Posterior cingulate gyrus (tissue), 11 donors: ENCODE results near the gene XXYLT1.

Source experiments
- DNase-seq, 10 donors: peaks; one replicate each; pipeline versions ENCODE4 v3.0.0 to v3.0.0-alpha.2; 2020 to 2021; ENCODE audit warnings: mixed read lengths in 3 of 10
- intact Hi-C: fragments of 100-400 bp; cut with DNase I; formaldehyde crosslinking; loops from one replicate; pipeline ENCODE4 v1.15.1; 2023

The XXYLT1 gene

DNA sequence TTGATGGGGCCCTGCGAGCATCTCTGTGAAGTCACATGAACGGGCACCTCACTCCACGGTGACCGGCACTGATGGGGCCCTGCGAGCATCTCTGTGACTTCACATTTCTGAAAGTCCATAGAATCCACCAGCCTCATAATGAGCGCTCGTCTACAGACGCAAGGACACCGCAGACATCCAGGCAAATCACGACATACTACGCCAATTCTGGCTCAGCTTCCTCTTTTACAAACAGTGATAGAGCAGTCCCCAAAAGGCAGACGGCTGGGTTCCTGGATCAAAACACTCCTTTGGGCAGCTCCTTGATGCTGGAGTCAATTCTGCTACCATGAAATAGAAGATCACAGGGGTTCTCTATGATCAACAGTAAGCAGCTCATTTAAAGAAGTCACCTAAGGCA lies 125.4 kb downstream of the XXYLT1 start:
- DNase-seq = no peak
- intact Hi-C loops = no loop called here

- DNase-seq = no peak
- intact Hi-C loops = no loop called here
Observed at GRCh38 chr3:195143221-195143620, 127.7 kb downstream of the XXYLT1 start.

GRCh38 chr3:195142519-195142918 lies 128.4 kb downstream of the XXYLT1 start:
- intact Hi-C loops = no loop called here
- no peak for DNase-seq

DNA sequence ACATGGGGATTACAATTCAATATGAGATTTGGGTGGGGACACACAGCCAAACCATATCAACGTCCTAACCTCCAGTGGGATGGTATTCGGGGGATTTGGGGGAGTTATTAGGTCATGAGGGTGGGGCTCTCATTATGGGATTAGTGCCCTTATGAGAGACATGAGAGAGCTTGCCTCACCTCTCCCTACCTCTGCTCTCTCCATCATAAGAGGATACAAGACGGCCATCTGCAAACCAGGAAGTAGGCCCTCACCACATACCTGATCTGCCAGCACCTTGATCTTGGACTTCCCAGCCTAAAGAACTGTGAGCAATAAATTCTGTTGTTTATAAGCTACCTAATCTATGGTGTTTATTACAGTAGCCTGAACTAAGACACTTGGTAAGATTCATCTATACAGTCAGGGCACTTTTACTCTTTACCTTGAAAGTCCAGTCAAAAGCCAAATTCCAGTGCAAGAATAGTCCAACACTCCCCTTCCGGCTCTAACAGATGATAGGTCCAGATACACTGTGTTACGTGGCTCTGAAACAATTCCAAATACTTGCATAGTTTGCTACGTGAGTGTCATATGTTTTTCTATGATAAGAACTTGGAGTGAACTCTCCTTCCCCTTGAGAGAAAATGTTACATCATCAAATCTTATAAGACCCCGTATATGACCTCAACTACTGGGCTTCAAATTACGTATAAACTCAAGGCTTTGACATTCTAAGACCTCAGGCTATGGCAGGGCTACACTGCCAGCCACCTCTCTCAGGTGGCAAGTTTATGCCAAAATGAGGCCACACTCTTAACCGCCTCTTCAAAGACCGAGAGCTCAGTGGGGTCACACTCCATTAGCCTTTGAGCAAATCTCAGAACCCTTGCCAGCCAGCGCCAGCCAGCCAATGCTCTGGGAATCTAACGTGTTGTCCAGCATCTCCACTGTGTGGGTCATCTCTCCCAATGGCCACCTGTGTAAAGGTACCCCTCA lies 129.9 kb downstream of the XXYLT1 start:
- no peak for DNase-seq

GRCh38 chr3:195140410-195140809 lies 130.5 kb downstream of the XXYLT1 start:
- intact Hi-C loops = no loop called here
- DNase-seq = no peak

More for the DNA sequence above, 129.9 kb downstream of the XXYLT1 start:
- intact Hi-C loops = no loop called here

DNA sequence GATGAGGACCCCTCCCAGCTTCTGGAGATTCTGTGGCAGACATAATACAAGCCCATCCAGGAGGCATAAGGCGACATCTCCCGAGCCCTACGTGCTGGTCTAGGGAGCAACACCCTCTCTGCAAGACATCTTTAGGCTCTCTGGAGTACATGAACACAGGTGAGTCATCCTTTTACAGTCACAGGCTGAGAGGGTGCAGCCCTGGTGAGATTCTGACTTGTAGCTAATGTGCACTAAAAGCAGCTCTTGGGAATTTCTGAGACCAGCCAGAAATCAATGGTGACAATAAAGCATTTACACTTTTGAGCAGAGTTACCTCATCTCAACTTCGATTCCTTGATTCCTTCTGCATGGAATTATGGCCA lies 131.1 kb downstream of the XXYLT1 start:
- intact Hi-C loops = loop anchor here (10.0 kb wide), 1 partner anchor 115 kb away; no protein-coding TSS in a partner anchor
- DNase-seq = no peak

- no peak for DNase-seq
- intact Hi-C loops = loop anchor here (10.0 kb wide), 1 partner anchor 116 kb away; no protein-coding TSS in a partner anchor
Observed at GRCh38 chr3:195139091-195139875, 131.7 kb downstream of the XXYLT1 start.

- intact Hi-C loops = loop anchor here (10.0 kb wide), 1 partner anchor 117 kb away; no protein-coding TSS in a partner anchor
- DNase-seq = no peak
Observed at GRCh38 chr3:195137638-195138588, 133.0 kb downstream of the XXYLT1 start.

GRCh38 chr3:195135917-195136316 lies 135.0 kb downstream of the XXYLT1 start:
- intact Hi-C loops = loop anchor here (10.0 kb wide), 1 partner anchor 119 kb away; no protein-coding TSS in a partner anchor
- no peak for DNase-seq

DNA sequence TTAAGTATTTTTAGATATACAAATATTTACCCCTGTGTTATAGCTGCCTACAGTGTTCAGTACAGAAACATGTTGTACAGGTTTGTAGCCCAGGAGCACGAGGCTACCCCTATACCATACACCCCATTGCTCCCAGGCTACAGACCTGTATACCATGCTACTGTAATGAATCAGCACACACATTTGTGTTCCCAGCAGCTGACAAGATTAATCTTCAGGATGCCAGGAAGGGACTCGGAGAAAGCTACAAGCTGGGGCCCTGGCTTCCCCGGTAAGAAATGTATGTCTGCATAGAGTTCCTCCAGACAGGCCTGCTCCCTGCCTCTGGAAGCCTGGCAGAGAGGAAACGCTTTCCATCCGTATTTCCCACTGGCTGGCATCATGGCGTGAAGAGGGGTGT lies 136.5 kb downstream of the XXYLT1 start:
- DNase-seq = no peak
- intact Hi-C loops = loop anchor here (10.0 kb wide), 1 partner anchor 120 kb away; no protein-coding TSS in a partner anchor

DNA sequence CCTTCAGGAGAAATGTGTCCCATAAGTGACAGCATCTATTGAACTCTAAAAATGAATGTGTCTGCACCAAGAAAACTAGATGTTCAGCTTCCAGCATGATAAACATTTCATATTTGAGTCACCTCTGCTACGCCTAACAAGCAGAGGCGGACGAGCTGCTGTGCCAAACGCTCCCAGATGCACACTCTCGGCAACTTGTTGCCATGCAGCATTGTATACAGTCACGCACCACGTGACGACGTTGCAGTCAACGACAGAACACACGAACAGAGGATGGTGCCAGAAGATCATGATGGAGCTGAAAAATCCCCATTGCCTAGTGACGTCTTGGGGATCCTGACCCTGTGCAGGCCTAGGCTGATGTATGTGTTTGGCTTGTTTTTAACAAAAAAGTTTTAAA lies 137.5 kb downstream of the XXYLT1 start:
- intact Hi-C loops = loop anchor here (10.0 kb wide), 1 partner anchor 121 kb away; no protein-coding TSS in a partner anchor
- DNase-seq = peak in 8 of 10 donors; percentile 25 to 95 (median 60)

GRCh38 chr3:195133013-195133412 lies 137.9 kb downstream of the XXYLT1 start:
- no peak for DNase-seq
- intact Hi-C loops = loop anchor here (10.0 kb wide), 1 partner anchor 122 kb away; no protein-coding TSS in a partner anchor

GRCh38 chr3:195131176-195131575 lies 139.8 kb downstream of the XXYLT1 start:
- no peak for DNase-seq
- intact Hi-C loops = loop anchor here (10.0 kb wide), 1 partner anchor 124 kb away; no protein-coding TSS in a partner anchor

GRCh38 chr3:195129644-195130492 lies 141.1 kb downstream of the XXYLT1 start:
- intact Hi-C loops = loop anchor here (10.0 kb wide), 1 partner anchor 125 kb away; no protein-coding TSS in a partner anchor

DNA sequence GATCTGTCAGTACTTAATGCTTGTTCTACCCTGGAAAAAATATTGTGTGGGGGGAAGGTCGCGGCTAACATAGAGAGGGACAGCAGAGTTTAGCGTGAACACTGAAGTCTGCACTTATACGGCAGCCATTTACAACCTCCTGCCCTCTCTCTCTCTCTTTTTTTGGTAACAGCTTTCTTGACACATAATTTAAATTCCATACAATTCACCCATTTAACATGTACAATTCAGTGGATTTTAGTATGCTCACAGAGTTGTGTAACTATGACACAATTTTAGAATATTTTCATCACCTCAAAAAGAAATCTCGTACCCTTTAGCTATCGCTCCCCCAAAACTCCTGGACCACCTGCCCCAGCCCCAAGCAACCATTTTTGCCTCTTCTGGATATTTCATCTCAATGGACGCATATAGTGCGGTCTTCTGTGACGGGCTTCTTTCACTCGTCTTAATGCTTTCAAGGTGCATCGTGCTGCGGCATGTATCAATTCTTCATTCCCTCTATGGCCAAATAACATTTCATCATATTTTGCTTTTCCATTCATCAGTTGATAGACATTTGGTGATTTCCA lies 141.8 kb downstream of the XXYLT1 start:
- no peak for DNase-seq

More at GRCh38 chr3:195129644-195130492, 141.1 kb downstream of the XXYLT1 start:
- DNase-seq = no peak

DNA sequence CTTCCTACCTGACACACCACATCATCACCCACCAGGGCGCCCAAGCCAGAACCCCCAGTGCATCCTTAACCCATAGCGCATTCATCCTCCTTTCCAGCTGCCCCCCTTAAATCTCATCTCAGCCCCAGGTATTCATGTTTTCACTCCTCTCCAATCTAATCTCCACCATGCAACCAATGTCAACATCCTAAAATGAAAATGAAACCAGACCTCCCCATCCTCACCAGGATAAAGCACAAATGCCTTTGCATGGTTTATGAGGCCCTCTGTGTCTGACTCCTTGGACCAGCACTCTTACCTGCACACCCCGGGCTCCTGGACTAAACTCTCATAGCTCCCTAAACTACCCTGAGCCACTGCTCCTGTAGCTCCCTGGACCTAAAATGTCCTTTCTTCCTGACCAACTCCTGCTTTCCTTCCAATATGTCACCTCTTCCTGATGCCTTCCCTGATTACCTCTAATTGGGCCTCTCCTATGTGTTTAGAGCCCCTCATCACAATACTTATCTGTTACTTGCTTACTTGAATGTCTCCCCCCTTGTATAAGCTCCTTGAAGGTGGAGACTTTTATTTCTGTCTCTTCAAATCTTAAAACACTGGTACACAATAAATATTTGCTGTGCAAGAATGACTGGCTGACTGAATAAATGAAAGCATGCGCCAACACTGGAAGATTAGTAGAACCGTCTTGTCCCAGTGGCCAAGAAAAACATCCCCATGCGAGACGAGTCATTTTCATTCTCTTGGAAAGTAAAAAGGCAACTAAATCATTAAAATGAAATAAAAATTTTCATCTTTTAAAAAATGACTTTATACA lies 142.5 kb downstream of the XXYLT1 start:
- DNase-seq = peak in 1 of 10 donors; percentile 1
- intact Hi-C loops = no loop called here

More for the DNA sequence above, 141.8 kb downstream of the XXYLT1 start:
- intact Hi-C loops = no loop called here

DNA sequence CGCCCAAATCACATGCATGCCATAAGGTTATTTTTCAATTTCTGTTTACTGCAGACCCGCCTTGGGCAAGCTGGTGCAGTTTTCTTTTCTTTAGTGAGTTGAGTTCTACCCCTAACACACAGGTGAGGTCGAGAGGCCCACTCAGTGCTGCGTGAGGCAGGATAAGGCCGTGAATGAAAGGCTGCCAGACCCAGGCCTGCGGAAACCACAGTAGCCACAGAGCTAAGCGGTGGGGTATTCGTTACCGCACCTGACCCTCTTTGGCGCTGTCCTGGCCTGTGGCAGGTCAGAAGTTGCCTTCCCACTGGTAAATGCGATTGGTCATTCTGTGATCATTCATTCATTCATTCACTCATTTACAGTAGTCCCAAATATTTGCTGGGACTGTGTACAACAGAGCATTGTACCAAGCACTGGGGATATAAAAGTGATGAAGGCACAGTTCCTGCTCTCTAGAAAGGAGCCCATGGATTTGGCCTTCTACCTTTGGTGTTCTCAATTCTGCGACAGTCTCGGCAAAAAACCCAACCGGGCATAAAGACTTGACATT lies 144.8 kb downstream of the XXYLT1 start:
- DNase-seq = peak in 1 of 10 donors; percentile 39
- intact Hi-C loops = no loop called here
